ENCODE data around the gene TP53TG5.

Gene TP53TG5

GRCh38 chr20:45345104-45345936, 32.8 kb downstream of the TP53TG5 start:
- DNase-seq (ENCODE audit: low read depth), result no peak

- peak; percentile 94 for DNase-seq (ENCODE audit: low read depth)
Measured at GRCh38 chr20:45344168-45344860, 33.8 kb downstream of the TP53TG5 start.

GRCh38 chr20:45343532-45344167, 34.5 kb downstream of the TP53TG5 start:
- DNase-seq (ENCODE audit: low read depth), result no peak

GRCh38 chr20:45342855-45343531, 35.1 kb downstream of the TP53TG5 start:
- no peak for DNase-seq (ENCODE audit: low read depth)

GRCh38 chr20:45341939-45342854, 35.9 kb downstream of the TP53TG5 start:
- no peak for DNase-seq (ENCODE audit: low read depth)

GRCh38 chr20:45341579-45341938, 36.6 kb downstream of the TP53TG5 start:
- no peak for DNase-seq (ENCODE audit: low read depth)

GRCh38 chr20:45340951-45341350, 37.2 kb downstream of the TP53TG5 start:
- no peak for DNase-seq (ENCODE audit: low read depth)

GRCh38 chr20:45340236-45340847, 37.8 kb downstream of the TP53TG5 start:
- DNase-seq (ENCODE audit: low read depth), result no peak

GRCh38 chr20:45339799-45340198, 38.3 kb downstream of the TP53TG5 start:
- no peak for DNase-seq (ENCODE audit: low read depth)

GRCh38 chr20:45339084-45339483, 39.0 kb downstream of the TP53TG5 start:
- no peak for DNase-seq (ENCODE audit: low read depth)

GRCh38 chr20:45338121-45339030, 39.7 kb downstream of the TP53TG5 start:
- DNase-seq (ENCODE audit: low read depth), result no peak

- DNase-seq (ENCODE audit: low read depth), result peak; percentile 89
Measured at GRCh38 chr20:45337367-45338120, 40.6 kb downstream of the TP53TG5 start.

- peak; percentile 91 for DNase-seq (ENCODE audit: low read depth)
Measured at GRCh38 chr20:45336530-45337366, 41.4 kb downstream of the TP53TG5 start.

GRCh38 chr20:45330476-45330875, 47.6 kb downstream of the TP53TG5 start:
- no peak for DNase-seq (ENCODE audit: low read depth)

GRCh38 chr20:45329497-45330319, 48.4 kb downstream of the TP53TG5 start:
- DNase-seq (ENCODE audit: low read depth), result no peak

GRCh38 chr20:45328451-45328850, 49.7 kb downstream of the TP53TG5 start:
- no peak for DNase-seq (ENCODE audit: low read depth)

- no peak for DNase-seq (ENCODE audit: low read depth)
Measured at GRCh38 chr20:45325371-45325770, 52.8 kb downstream of the TP53TG5 start.

All from HS-5 (cell line).